ENCODE data around the gene PI4KA.

PI4KA gene

DNA sequence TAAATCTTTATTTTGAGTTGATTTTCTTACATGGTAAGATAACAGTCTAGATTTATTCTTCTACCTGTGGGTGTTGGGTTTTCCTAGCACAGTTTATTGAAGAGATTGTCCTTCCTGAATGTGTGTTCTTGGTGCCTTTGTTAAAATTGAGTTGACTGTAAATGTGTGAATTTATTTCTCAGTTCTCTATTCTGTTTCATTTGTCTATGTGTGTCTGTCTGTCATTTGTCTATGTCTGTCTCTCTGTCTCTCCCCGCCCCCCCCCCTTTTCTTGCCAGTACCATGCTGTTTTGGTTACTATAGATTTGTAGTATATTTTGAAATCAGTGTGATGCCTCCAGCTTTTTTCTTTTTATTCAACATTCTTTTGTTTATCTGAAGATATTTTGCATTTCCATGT lies 199.4 kb downstream of the PI4KA start:
- Histone ChIP-seq H3K27ac (replicated peaks) (no peak overlapping the region), H3K4me3 (replicated peaks; ENCODE audit: insufficient read depth, low read length) (no peak overlapping the region), H3K27me3 (ENCODE audit: insufficient read depth, poor library complexity, severe bottlenecking) (peaks cover 6% of the 10 kb centered on the region)
- TF ChIP-seq GABPA (IDR thresholded peaks at IDR 0.05; ENCODE audit: low read depth) (no peak), SPI1 (IDR thresholded peaks at IDR 0.05; ENCODE audit: borderline replicate concordance, low read depth) (no peak), POLR2AphosphoS5 (IDR thresholded peaks at IDR 0.05; ENCODE audit: low read depth) (no peak)
- TF ChIP-seq, protein P1, sequence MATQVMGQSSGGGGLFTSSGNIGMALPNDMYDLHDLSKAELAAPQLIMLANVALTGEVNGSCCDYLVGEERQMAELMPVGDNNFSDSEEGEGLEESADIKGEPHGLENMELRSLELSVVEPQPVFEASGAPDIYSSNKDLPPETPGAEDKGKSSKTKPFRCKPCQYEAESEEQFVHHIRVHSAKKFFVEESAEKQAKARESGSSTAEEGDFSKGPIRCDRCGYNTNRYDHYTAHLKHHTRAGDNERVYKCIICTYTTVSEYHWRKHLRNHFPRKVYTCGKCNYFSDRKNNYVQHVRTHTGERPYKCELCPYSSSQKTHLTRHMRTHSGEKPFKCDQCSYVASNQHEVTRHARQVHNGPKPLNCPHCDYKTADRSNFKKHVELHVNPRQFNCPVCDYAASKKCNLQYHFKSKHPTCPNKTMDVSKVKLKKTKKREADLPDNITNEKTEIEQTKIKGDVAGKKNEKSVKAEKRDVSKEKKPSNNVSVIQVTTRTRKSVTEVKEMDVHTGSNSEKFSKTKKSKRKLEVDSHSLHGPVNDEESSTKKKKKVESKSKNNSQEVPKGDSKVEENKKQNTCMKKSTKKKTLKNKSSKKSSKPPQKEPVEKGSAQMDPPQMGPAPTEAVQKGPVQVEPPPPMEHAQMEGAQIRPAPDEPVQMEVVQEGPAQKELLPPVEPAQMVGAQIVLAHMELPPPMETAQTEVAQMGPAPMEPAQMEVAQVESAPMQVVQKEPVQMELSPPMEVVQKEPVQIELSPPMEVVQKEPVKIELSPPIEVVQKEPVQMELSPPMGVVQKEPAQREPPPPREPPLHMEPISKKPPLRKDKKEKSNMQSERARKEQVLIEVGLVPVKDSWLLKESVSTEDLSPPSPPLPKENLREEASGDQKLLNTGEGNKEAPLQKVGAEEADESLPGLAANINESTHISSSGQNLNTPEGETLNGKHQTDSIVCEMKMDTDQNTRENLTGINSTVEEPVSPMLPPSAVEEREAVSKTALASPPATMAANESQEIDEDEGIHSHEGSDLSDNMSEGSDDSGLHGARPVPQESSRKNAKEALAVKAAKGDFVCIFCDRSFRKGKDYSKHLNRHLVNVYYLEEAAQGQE (IDR thresholded peaks at IDR 0.05; ENCODE audit: insufficient replicate concordance, low read depth), result no peak
- TF ChIP-seq, protein P2, sequence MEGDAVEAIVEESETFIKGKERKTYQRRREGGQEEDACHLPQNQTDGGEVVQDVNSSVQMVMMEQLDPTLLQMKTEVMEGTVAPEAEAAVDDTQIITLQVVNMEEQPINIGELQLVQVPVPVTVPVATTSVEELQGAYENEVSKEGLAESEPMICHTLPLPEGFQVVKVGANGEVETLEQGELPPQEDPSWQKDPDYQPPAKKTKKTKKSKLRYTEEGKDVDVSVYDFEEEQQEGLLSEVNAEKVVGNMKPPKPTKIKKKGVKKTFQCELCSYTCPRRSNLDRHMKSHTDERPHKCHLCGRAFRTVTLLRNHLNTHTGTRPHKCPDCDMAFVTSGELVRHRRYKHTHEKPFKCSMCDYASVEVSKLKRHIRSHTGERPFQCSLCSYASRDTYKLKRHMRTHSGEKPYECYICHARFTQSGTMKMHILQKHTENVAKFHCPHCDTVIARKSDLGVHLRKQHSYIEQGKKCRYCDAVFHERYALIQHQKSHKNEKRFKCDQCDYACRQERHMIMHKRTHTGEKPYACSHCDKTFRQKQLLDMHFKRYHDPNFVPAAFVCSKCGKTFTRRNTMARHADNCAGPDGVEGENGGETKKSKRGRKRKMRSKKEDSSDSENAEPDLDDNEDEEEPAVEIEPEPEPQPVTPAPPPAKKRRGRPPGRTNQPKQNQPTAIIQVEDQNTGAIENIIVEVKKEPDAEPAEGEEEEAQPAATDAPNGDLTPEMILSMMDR (IDR thresholded peaks at IDR 0.05; ENCODE audit: insufficient read depth, low read length), result no peak
- DNase-seq (ENCODE audit: low read depth in 1 of 2, low spot score in 1 of 2), result no peak

DNA sequence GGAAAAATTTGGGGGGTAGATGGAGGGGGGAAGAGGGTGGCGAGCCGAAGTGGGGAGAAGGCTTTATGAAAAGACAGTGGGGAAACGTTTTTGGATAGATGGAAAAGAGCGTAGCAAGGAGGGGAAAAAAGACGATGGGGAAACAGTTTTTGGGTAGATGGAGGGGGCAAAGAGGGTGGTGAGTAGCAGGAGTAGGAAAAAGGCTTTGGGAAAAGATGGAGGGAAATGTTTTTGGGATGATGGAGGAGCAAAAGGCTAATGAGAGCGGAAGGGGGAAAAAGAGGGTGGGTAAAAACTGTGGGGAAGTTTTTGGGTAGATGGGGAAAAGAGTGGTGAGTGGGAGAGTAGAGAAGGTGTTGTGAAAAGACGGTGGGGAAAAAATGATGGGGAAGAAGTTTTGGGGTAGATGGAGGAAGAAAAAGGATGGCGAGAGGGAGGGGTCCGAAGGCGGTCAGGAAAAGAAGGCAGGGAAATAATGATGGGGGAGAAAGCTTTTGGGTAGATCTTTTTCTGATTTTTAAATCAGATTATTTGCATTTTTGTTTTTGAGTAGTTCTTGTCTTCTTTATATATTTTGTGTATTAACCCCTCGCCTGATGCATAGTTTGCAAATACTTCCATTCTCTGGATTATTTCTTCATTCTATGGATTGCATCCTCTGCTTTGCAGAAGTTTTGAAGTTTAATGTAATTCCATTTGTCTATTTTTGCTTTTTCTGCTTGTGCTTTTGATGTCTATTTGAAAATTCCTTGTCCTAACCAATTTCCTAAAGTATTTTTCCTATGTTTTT lies 200.0 kb downstream of the PI4KA start:
- no peak for DNase-seq (ENCODE audit: low read depth in 1 of 2, low spot score in 1 of 2)
- peaks cover 6% of the 10 kb centered on the region for H3K27me3 ChIP-seq (ENCODE audit: insufficient read depth, poor library complexity, severe bottlenecking)
- no peak overlapping the region for H3K4me3 ChIP-seq (replicated peaks; ENCODE audit: insufficient read depth, low read length)
- TF ChIP-seq POLR2AphosphoS5 (IDR thresholded peaks at IDR 0.05; ENCODE audit: low read depth) (no peak), SPI1 (IDR thresholded peaks at IDR 0.05; ENCODE audit: borderline replicate concordance, low read depth) (no peak), GABPA (IDR thresholded peaks at IDR 0.05; ENCODE audit: low read depth) (no peak)
- TF ChIP-seq, protein P2 (IDR thresholded peaks at IDR 0.05; ENCODE audit: insufficient read depth, low read length), result no peak
- TF ChIP-seq, protein P1 (IDR thresholded peaks at IDR 0.05; ENCODE audit: insufficient replicate concordance, low read depth), result no peak
- H3K27ac ChIP-seq (replicated peaks), result no peak overlapping the region

DNA sequence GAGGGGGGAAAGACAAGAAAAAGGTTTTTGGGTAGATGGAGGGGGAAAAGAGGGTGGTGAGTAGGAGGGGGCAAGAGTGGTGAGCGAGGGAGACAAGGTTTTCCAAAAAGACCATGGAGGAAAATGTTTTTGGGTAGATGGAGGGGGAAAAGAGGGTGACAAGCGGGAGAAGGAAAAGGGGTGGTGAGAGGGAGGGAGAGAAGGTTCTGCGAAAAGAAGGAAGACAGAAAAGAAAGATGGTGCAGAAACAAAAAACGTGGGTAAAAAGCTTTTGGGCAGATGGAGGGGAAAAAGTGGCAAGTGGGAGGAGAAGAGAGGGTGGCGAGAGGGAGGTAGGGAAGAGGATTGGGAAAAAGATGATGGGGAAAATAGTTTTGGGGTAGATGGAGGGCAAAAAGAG lies 200.6 kb downstream of the PI4KA start:
- H3K4me3 ChIP-seq (replicated peaks; ENCODE audit: insufficient read depth, low read length), result no peak overlapping the region
- H3K27ac ChIP-seq (replicated peaks), result no peak overlapping the region
- TF ChIP-seq GABPA (IDR thresholded peaks at IDR 0.05; ENCODE audit: low read depth), result no peak
- TF ChIP-seq, protein P1 (IDR thresholded peaks at IDR 0.05; ENCODE audit: insufficient replicate concordance, low read depth), result no peak
- no peak for TF ChIP-seq POLR2AphosphoS5 (IDR thresholded peaks at IDR 0.05; ENCODE audit: low read depth)
- TF ChIP-seq, protein P2 (IDR thresholded peaks at IDR 0.05; ENCODE audit: insufficient read depth, low read length), result no peak
- no peak for TF ChIP-seq SPI1 (IDR thresholded peaks at IDR 0.05; ENCODE audit: borderline replicate concordance, low read depth)
- H3K27me3 ChIP-seq (ENCODE audit: insufficient read depth, poor library complexity, severe bottlenecking), result peaks cover 6% of the 10 kb centered on the region
- no peak for DNase-seq (ENCODE audit: low read depth in 1 of 2, low spot score in 1 of 2)

Measured in HL-60 (cell line).